HS-5 (cell line): ENCODE results near the gene TEX26.

Experiments used
- DNase-seq: peaks from one replicate; pipeline ENCODE4 v3.0.0-alpha.2; 2012; ENCODE audit warnings: low read depth

TEX26 gene

DNA sequence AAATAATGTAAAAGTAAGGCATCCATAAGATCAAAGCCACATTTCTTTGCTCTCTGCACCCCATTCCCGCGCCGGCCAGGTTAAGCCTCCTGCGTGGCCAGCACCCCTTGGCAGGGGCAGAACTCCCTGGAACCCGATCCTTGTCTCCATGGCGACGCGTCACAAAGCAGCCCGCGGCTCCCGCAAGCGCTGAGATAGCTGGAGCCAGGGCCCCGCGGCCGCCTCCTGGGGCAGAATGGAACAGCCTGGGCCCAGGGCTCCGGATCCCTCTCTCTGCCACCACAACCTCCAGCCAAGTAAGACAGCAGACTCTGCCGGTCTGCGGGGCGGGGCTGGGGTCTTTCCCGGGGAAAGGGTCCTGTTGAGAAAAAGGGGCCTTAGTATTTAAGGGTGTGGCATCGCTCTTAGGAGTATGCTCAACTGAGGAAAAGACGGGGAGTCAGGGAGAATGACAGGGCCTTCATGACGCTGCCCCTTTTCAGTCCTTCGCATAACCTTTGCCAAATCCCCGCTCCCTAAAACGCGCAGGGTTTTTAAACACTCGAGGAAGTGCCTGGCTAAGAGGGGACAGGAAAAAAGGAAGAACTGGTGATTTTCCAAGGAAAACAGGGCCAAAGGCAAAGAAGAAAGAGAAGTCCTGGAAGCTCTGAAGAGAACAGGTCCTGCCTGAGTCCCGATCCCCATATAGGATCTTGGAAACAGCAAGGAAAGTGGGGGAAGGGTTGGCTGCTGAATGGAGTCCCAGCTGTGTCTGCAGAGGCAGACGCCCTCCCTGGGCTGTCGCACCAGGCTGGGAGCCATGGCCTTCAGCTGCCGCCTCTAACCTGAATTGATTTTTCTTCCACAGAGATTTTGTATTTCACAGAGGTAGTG is at the start of gene TEX26:
Gene TEX26, plus strand, starts transcription at position 176 of the 873 bp plus-strand sequence. Its CDS starts 60 bp downstream, at position 236.
- no peak for DNase-seq

DNA sequence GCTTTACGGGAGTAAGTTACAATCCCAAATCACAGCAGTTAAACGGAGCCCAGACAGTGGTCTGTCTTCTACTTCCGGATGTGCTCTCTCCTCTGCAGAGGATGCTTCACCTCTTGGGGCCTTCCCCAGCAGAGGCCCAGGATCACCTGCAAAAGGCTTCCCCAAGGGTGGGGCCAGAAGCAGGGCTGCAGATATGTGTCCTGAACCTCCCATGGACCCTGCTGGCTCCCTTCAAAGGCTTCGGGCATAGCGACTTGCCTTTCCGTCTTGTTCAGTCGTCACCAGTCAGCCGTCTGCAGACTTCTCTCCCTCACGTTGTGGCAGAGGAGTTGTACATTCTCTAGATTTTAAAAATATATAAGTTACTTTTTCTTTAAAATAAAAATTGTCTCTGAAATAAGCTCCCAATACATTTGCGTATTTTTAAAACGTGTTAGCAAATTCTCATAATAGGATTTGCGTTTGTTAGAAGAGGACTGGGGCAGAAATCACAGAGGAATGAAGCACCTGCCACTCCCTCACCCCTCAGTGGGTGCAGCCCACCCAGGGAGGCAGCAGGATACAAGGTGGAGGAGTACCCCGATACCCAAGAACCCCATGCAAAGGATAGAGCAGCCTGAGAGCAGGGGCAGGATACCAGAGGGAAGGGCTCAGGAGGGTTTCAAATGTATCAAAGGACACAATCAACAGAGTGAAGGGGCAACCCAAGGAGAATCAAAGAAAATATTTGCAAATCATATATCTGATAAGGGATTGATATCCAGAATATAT is 49.3 kb upstream of the TEX26 start:
- DNase-seq: no peak

DNA sequence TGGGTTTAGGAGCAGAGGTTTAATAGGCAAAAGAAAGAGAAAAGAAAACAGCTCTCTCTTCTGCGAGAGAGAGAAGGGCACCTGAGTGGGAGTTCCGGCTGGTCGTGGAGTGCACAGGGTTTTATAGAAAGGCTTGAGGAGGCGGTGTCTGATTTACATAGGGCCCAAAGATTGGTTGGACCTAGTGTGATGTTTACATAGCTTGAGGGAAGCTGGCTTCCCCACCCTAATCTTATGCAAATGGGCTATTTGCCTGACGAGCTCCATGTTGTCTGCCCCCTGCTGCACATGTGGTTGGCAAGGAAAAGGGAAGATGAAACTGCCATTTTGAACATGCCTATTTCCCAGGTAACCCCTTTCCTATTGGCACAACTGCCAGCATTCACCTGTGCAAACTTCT is 47.9 kb upstream of the TEX26 start:
- DNase-seq: no peak

DNA sequence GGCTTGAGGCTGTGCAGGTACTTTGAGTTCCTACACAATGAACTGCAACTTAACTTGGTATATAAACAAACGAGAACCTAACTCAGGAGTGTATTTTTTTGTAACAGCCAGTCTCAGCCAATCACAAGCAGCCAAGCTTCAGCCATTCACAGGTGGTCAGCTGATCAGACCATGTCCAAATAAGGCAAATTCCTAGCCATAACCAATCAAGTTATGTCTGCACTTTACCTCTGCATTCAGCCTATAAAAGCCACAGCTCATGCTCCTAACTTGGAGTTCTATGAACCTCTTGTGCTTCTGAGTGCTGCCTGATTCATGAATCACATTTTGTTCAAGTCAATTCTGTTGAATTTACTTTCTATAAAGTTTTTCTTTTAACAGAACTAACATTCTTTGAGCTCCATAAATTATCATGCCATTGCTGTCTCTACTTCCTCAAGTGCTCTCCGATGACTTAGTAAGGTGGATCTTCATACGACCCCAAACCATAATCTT is 43.2 kb upstream of the TEX26 start:
- no peak for DNase-seq

DNA sequence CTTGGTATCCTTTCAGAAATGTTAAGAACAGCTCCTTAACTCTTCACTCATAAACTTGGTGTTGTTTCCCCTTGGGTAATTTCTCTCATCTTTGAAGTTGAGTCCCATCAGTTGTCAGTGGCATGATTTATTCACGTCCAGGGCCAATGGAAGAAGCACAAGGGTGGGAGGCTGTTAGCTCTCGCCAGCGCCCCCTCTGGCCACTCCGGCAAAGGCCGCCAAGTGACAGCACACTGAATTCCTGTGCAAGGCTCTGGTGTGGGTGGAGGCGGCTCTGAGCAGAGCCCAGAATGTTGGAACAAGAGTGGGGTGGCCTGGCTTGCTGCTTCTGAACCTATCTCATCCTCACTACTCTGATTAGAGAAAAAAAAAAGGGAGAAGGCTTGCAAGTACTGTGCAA is 39.5 kb upstream of the TEX26 start:
- DNase-seq: no peak

DNA sequence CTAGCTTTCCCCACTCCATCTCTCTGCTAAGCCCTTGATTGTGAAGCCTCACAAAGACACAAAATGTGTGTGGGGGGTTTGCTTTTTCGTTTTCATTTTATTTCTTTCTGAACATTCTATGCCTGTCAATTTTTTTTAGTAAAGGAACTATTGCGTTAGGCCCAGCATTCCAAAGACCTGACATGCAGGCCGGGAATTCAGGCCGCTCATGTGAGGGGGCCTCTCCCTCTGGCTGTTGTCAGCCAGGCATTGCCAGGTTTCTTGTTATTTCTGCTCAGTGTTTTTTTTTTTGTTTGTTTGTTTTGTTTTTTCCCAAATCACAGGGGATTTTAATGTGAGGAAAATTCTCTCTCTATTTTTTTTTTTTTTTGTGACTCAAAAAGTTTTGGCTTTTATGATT is 36.7 kb upstream of the TEX26 start:
- DNase-seq: no peak

DNA sequence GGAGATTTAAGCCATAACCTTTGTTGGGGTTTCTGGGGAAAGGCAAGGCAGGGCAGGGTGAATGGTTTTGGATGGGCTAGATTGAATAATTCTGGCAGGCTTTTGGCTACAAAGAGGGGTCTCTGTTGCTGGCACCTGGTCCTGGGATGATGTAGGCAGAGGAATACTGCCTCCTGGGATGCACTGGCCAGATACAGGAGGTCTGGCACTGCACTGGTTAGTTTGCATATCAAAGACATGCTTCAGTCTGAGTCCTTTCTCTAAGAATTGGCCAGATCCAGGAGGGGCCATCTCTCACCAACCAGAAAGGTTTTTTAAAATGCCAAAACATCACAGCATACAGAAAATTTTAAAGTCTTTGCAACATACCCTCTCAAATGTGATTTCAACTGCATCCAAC is 34.4 kb upstream of the TEX26 start:
- no peak for DNase-seq

DNA sequence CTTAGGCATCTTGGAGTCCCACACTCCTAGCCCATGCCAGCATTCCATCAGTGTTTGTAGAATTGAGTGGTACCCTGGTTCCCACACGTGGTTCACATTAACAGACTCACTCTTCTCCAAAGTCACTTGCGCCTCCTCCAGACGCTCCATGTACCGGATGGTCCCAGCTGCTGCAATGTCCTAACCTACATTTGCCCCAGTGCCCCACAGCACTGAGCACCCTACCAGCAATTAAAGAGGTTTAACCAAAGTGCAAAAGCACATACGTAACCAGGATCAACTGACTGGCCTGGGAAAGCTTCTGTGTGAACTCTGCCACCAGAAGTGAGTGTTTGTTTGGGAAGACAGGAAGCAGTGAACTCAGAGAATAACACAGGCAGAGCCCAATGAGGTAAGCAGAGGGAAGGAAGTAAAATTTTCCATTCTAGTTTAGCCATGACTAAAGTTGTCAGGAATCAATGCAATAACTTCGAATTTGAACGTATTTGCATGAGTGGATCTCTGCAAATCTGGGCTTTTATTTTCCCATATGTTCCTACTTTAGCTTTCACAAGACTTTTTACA is 33.7 kb upstream of the TEX26 start:
- no peak for DNase-seq

DNA sequence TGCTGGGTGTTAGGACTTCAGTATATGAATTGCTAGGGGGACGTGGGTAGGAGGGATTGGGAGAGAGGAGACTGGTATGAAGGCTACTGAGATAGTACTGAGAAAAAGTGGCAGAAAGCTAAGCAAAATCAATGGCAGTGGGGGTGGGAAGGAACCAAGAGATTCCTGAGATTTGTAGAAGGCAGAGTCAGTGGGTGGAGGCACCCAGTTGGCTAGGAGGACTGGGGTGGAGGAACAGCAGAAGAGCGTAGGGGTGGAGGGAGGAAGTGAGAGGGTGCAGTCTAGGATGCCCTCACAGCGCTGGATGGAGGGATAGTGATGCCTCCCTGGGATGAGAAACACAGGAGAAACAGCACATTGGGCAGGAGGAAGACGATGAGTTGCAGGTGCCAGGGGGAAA is 32.0 kb upstream of the TEX26 start:
- DNase-seq: no peak

DNA sequence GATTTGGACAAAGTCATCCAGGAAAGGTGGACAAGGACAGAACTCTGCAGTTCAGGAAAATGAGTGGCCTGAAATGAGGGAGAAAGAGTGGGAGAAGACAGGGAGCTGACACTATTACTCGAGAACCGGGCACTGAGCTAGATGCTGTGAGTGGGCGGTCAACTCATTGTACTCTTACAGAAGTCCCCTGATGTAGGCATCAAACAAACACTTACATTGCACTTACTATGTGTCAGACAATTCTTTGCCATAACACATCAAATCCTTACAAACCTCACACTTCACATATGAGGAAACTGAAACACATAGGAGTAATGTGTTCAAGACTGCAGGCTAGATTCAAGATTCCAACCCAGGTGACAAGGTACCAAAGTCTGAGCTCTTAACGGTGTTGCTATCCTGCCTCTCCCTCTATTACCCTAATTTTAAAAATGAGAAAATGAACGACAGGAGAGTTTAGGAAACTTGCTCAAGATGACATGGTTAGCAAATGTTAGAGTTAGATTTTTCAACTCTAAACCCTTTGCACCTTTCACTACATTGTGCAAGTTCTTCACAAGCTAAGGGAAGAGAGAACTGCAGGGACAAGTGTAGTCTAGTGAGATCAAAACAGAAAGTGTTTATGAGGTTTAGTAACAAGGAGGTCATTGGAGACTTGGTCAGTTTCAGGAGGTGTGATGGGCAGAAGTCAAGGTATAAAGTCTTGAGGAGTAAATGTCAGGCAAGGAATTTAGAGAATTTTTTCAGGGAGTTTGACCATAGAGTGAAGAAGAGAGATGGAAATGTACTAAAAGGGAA is 31.3 kb upstream of the TEX26 start:
- DNase-seq: no peak

DNA sequence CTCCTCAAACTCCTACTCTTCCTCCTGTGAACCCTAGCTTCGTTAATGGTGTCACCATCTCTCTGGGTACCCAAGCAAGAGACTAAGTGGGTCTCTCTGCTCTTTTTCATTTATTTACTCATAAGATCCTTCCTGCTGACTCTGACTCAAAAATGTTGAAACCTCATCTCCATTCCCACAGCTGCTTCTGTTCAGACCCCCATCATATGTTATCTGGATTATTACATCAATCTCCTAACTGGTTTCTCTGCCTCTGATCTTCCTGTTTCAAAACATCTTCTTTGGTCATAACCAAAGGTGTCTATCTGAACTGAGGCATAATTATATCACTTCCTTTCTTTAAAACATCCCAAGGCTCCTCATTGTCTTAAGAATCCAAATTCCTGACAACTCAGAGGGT is 28.4 kb upstream of the TEX26 start:
- no peak for DNase-seq

DNA sequence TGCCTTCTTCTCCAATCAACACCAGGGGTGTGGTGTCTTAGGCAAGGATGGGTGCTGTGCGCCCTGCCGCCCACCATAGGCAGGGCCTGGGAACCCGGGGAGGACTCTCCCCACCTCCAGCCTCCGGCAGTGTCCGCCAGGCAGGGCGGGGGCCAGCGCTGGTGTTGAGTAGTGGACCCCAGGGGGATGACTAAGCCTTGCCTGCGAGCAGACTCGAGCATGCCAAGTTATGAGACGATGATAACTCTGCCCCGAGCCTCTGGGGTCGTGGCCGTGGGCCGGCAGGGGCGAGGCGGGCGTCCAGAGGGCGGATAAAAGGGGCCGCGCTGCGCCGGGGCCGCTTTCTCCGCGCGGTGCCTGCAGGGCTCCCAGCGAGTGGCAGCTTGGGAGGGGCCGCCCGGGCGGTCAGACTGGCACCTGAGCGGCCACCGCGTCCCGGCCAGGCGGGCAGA is 26.5 kb upstream of the TEX26 start, which contains the start of gene MEDAG:
Gene MEDAG, plus strand, starts transcription at position 340 of the 452 bp plus-strand sequence. CDS start 245 bp downstream, outside the sequence.
- DNase-seq: no peak

DNA sequence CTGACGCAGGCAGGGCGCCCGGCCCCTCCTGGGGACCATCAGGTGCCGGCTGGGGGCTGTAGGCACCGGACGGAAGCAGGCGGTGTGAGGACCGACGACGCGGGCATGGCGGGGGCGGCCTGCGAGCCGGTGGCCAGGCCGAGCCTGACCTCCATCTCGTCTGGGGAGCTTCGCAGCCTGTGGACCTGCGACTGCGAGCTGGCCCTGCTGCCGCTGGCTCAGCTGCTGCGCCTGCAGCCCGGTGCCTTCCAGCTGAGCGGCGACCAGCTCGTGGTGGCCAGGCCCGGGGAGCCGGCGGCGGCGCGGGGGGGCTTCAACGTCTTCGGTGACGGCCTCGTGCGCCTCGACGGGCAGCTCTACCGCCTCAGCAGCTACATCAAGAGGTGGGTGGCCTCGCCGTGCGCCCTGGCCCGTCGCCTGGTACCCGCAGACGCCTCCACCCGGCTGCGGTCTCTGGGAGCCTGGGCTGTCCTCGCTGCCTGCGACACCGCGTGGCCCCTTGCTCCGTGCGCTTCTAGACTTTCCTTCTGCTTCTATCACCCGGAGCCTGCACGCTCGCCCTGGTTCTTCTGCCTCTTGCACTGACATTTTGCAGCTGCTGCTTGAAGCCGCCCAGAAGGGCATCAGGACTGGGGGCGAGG is 25.9 kb upstream of the TEX26 start:
- DNase-seq: no peak

DNA sequence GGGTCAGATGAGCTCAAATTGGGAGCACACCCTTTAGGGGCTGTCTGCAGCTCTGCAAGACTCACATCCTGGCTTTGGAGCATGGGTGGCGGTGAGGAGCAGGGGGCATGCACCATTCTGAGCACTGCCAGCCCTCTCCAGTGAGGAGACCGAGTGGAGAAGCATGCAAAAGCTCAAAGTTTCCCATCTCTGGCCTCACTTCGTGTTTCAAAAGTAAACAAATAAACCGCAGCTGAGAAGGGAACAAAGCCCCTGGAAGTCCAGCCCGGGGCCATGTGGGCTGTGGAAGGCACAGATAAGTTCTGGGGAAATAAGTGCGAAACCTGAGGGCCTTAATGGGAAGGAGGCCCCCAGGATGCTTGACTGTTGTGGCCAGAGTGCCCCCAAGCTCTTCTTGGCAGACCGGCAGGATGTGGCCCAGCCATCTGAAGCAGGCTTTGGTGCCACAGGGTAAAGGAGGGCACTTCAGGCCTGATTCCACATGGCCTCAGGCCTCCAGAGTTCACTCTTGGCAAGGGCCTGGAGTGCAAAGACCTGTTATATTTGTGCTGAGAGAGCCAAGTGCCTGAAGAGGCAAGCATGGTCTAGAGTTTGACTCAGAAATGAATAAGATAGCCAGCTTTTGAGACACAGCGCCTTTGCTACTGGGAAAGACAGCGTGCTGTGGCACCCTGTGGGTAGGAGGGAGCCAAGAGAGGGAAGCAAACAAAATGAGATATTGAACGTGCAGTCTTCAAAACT is 25.2 kb upstream of the TEX26 start:
- no peak for DNase-seq

DNA sequence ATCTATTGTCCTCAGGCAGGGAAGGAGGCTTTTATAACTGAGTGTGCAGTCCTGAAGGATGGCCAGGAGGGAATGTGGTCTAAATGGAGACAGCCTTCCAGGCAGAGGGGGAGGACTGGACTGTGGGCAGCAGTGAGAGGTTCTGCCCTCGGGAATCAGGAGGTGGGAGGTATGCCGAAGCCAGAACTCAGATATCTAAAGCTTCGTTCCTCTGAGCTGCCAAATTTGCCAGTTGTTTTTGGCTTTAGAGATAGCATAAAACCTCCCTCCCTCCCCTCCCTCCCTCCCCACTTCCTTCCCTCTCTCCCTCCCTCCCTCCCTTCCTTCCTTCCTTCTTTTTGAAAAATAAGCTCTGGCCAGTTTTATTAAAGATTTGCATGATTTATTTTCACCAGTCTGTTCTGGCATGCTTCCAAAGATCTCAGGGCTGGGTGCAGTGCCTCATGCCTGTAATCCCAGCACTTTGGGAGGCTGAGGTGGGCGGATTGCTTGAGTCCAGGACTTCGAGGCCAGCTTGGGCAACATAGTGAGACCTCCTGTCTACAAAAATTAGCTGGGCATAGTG is 24.0 kb upstream of the TEX26 start:
- no peak for DNase-seq

DNA sequence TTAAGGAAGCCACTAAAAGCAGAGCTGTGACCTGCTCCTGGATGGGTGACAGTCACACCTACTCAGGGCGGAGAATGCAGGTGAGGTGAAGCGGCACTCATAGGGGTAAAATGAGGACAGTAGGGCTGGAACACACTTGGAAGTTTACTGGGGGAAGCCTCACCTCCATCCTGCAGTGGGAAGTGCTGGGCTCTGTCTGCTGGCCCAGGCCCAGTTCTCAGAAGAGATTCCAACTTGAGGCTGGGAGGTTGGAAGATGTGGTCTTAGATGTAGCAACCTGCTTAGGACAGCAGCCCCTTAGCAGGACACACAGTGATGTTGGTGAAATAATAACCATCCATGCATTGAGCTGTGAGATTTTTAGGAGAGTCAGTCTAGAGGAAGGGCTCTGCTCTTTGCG is 21.8 kb upstream of the TEX26 start:
- no peak for DNase-seq

DNA sequence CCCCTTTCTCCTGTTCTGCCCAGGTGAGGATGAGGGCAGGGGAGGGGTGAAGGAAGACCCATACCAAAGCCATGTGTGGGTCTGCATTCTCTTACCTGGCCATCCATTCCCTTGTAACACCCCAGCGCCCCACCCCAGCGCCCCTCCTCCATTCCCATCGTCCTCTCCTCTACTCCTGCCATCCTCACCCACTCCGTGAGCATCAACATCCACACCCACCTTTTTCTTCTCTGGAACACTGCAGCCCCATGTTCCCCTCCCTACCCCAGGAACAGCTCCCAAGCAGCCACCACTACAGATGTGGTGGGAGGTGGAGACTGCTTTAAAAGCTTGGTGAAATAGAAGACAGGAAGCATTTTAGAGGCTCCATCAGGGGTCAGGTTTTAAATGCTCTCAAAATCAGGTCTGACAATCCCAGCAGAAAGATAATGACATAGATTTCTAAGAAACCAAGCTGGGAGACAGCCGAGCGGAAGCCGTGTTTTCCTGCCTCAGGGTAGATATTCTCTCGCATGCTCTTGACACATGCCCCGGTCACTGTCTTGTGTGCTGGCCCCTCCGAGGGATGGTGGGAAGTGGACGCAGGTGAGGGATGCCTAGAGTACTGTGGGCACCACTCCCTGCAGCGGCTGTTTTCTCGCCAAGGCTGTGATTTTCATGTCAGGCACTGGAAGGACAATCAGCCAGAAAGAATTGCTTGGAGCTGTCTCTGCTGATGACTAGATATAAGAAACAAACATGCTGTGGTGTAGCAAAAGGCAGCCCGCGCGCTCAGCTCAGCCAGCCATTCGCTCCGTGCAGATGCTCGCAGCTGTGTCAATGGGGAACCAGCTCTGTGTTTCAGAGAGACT is 16.5 kb upstream of the TEX26 start:
- DNase-seq: no peak

DNA sequence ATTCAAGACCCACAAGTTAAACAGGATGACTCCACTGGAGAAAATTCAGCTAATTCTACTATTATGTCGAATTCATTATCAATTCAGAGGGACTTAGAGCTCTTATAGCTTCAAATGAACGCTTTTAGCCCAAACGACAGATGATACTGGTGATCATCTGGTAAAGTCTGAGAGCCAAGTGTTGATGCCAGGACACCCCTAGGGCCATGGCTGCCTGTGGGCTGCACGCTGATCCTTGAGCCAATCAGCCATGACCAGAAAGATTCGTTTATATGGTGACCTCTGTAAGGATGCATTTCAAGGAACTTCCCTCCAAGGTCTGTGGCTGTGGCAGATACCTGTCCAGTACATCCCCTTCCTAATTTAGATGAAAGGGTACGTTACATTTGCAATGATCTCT is 15.5 kb upstream of the TEX26 start:
- no peak for DNase-seq
